ENCODE data around the gene MAP3K20.

DNA sequence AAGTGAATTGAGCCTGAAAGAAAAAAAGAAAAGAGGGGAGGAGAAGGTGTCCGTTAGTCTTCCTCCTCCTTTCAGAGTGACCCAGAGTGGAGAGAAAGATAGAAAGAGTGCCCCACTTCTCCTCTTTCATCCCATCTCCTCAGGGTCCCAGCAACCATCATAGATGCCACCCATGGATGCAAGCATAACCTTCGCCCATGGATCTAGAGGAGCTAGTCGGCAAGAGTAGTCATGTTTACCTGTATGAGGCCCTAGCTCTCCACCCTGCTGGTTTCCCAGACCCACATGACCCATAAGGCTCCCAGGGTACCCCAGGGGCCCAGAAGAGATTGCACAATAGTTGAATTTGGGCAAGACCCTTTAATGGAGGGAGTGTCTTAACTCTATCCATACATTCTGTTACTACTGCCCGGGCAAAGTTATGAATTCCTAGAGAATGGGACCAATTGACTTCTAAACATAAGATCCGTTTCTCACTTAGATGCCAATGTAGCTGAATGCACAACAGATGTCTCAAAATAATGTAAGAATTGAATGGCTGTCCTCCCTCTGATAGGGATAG, 223.0 kb downstream of the MAP3K20 start:
- TF ChIP-seq YY1 (IDR thresholded peaks at IDR 0.05; ENCODE audit: low read depth, low read length) (no peak), SUZ12 (IDR thresholded peaks at IDR 0.05; ENCODE audit: unreplicated experiment) (no peak), POLR2A (IDR thresholded peaks at IDR 0.05; ENCODE audit: low read depth, low read length) (no peak), MXI1 (IDR thresholded peaks at IDR 0.05; ENCODE audit: low read depth, low read length) (no peak), BRCA1 (IDR thresholded peaks at IDR 0.05; ENCODE audit: low read depth, low read length) (no peak), SIN3A (IDR thresholded peaks at IDR 0.05; ENCODE audit: low read depth, low read length) (no peak), TAF1 (IDR thresholded peaks at IDR 0.05; ENCODE audit: borderline replicate concordance, low read depth, low read length) (no peak), NRF1 (conservative IDR thresholded peaks at IDR 0.05; ENCODE audit: low read depth, low read length) (no peak), ESRRA (IDR thresholded peaks at IDR 0.05; ENCODE audit: low read length) (no peak)
- TF ChIP-seq, protein P1, sequence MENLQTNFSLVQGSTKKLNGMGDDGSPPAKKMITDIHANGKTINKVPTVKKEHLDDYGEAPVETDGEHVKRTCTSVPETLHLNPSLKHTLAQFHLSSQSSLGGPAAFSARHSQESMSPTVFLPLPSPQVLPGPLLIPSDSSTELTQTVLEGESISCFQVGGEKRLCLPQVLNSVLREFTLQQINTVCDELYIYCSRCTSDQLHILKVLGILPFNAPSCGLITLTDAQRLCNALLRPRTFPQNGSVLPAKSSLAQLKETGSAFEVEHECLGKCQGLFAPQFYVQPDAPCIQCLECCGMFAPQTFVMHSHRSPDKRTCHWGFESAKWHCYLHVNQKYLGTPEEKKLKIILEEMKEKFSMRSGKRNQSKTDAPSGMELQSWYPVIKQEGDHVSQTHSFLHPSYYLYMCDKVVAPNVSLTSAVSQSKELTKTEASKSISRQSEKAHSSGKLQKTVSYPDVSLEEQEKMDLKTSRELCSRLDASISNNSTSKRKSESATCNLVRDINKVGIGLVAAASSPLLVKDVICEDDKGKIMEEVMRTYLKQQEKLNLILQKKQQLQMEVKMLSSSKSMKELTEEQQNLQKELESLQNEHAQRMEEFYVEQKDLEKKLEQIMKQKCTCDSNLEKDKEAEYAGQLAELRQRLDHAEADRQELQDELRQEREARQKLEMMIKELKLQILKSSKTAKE (IDR thresholded peaks at IDR 0.05; ENCODE audit: low read depth, poor library complexity, severe bottlenecking): no peak
- TF ChIP-seq, protein P2, sequence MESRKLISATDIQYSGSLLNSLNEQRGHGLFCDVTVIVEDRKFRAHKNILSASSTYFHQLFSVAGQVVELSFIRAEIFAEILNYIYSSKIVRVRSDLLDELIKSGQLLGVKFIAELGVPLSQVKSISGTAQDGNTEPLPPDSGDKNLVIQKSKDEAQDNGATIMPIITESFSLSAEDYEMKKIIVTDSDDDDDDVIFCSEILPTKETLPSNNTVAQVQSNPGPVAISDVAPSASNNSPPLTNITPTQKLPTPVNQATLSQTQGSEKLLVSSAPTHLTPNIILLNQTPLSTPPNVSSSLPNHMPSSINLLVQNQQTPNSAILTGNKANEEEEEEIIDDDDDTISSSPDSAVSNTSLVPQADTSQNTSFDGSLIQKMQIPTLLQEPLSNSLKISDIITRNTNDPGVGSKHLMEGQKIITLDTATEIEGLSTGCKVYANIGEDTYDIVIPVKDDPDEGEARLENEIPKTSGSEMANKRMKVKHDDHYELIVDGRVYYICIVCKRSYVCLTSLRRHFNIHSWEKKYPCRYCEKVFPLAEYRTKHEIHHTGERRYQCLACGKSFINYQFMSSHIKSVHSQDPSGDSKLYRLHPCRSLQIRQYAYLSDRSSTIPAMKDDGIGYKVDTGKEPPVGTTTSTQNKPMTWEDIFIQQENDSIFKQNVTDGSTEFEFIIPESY (IDR thresholded peaks at IDR 0.05): no peak
- TF ChIP-seq, protein P3, sequence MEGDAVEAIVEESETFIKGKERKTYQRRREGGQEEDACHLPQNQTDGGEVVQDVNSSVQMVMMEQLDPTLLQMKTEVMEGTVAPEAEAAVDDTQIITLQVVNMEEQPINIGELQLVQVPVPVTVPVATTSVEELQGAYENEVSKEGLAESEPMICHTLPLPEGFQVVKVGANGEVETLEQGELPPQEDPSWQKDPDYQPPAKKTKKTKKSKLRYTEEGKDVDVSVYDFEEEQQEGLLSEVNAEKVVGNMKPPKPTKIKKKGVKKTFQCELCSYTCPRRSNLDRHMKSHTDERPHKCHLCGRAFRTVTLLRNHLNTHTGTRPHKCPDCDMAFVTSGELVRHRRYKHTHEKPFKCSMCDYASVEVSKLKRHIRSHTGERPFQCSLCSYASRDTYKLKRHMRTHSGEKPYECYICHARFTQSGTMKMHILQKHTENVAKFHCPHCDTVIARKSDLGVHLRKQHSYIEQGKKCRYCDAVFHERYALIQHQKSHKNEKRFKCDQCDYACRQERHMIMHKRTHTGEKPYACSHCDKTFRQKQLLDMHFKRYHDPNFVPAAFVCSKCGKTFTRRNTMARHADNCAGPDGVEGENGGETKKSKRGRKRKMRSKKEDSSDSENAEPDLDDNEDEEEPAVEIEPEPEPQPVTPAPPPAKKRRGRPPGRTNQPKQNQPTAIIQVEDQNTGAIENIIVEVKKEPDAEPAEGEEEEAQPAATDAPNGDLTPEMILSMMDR (IDR thresholded peaks at IDR 0.05 in 2 of 3, conservative IDR thresholded peaks at IDR 0.05 in 1 of 3; ENCODE audit: control insufficient read depth in 2 of 3, extremely low read depth in 1 of 3, insufficient read depth in 1 of 3, low read depth in 3 of 3, low read length in 3 of 3): no peak
- TF ChIP-seq, protein P4, sequence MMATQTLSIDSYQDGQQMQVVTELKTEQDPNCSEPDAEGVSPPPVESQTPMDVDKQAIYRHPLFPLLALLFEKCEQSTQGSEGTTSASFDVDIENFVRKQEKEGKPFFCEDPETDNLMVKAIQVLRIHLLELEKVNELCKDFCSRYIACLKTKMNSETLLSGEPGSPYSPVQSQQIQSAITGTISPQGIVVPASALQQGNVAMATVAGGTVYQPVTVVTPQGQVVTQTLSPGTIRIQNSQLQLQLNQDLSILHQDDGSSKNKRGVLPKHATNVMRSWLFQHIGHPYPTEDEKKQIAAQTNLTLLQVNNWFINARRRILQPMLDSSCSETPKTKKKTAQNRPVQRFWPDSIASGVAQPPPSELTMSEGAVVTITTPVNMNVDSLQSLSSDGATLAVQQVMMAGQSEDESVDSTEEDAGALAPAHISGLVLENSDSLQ (IDR thresholded peaks at IDR 0.05): no peak
- TF ChIP-seq, protein P5, sequence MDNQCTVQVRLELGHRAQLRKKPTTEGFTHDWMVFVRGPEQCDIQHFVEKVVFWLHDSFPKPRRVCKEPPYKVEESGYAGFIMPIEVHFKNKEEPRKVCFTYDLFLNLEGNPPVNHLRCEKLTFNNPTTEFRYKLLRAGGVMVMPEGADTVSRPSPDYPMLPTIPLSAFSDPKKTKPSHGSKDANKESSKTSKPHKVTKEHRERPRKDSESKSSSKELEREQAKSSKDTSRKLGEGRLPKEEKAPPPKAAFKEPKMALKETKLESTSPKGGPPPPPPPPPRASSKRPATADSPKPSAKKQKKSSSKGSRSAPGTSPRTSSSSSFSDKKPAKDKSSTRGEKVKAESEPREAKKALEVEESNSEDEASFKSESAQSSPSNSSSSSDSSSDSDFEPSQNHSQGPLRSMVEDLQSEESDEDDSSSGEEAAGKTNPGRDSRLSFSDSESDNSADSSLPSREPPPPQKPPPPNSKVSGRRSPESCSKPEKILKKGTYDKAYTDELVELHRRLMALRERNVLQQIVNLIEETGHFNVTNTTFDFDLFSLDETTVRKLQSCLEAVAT (IDR thresholded peaks at IDR 0.05): no peak
